ENCODE measurements around the gene MFSD6. TPM values are rescaled to one million over a fixed set of nuclear protein-coding genes. Genes with fewer than 3 reads are reported as not detected.

MFSD6 gene
- total and polyA plus RNA-seq, 2 of the 8 experiments (the other 6 are each of a cell fraction or from before 2014, with no cell fraction given) = 1.8 to 5.1 TPM

- no peak overlapping the region for H2BK12ac ChIP-seq (ENCODE audit: low read depth, low read length)
- H3K4me2 ChIP-seq (ENCODE audit: insufficient read depth in 1 of 2, low read depth in 2 of 2, low read length in 2 of 2) = no peak overlapping the region
- H2BK20ac ChIP-seq (ENCODE audit: low read length) = no peak overlapping the region
- 0 out of 2 replicates have a peak, but pooled peaks cover 2% of the 10 kb centered on the region for H3K79me1 ChIP-seq (ENCODE audit: low read depth, low read length)
- H4K20me1 ChIP-seq (replicated peaks in 1 of 2; ENCODE audit: control insufficient read depth in 1 of 2, insufficient read depth in 2 of 2, low read length in 2 of 2) = no peaks in the 10 kb centered on the region
- no peak overlapping the region for H2AK5ac ChIP-seq (ENCODE audit: low read depth, low read length)
- H3K27me3 ChIP-seq (replicated peaks in 1 of 4; ENCODE audit: control insufficient read depth in 3 of 4, extremely low read depth in 1 of 4, insufficient read depth in 3 of 4, low read length in 3 of 4) = no peaks in the 10 kb centered on the region
- H3K9ac ChIP-seq (replicated peaks in 1 of 4; ENCODE audit: extremely low read depth in 1 of 4, low read depth in 3 of 4, low read length in 3 of 4) = no peak overlapping the region
- ChIA-PET POLR2A (ENCODE audit: partially characterized antibody) (no interaction called here), CTCF (ENCODE audit: partially characterized antibody) (interaction anchor here (0.5 kb wide), 1 partner anchor 13 kb away, joined by 4 read pairs; no protein-coding TSS in a partner anchor)
- H3K4ac ChIP-seq (replicated peaks; ENCODE audit: insufficient read length, low read depth, low read length) = no peak overlapping the region
- no peak overlapping the region for H3K27ac ChIP-seq (ENCODE audit: low read depth, low read length)
- H3K14ac ChIP-seq (ENCODE audit: insufficient read length) = no peak overlapping the region
- H2BK5ac ChIP-seq (ENCODE audit: low read depth, low read length) = no peak overlapping the region
- H4K91ac ChIP-seq (replicated peaks; ENCODE audit: insufficient read length, low read length) = no peak overlapping the region
- no peak overlapping the region for H2BK120ac ChIP-seq (replicated peaks; ENCODE audit: low read depth, low read length)
- 91% methylated on average over 6 of the region's 6 CpGs; no CpG with 5 or more reads in 1 of the 2 experiments for WGBS, 2 experiments (ENCODE audit: extremely low coverage in 1 of 2, insufficient coverage in 1 of 2, insufficient read length in 1 of 2, insufficient replicate concordance in 2 of 2, low coverage in 1 of 2, low lambda C conversion rate in 2 of 2, missing lambda C conversion rate in 1 of 2)
- no peak overlapping the region for H3K23ac ChIP-seq (ENCODE audit: insufficient read length)
- no peaks in the 10 kb centered on the region for H3K79me2 ChIP-seq (ENCODE audit: control insufficient read depth in 1 of 2, insufficient read depth in 2 of 2, low read length in 2 of 2)
- no peaks in the 10 kb centered on the region for H3K23me2 ChIP-seq (ENCODE audit: low read depth, low read length)
- no peak overlapping the region for H3K56ac ChIP-seq (replicated peaks; ENCODE audit: insufficient read length, low read depth, low read length)
- peaks cover 3 to 13% (median 6%) of the 10 kb centered on the region in 4 experiments; a peak in 4 of 7 replicates for H3K4me1 ChIP-seq (replicated peaks in 1 of 4; ENCODE audit: control insufficient read depth in 3 of 4, insufficient read depth in 4 of 4, low read length in 3 of 4)
- H4K8ac ChIP-seq (ENCODE audit: extremely low read depth, insufficient read depth, low read length) = no peak overlapping the region
- no peak overlapping the region for H4K5ac ChIP-seq (ENCODE audit: insufficient read length, low read depth, low read length)
- peaks cover 0 to 3% (median 0%) of the 10 kb centered on the region in 4 experiments; a peak in 2 of 8 replicates for H3K36me3 ChIP-seq (ENCODE audit: control insufficient read depth in 2 of 4, insufficient read depth in 4 of 4, low read length in 3 of 4)
- peaks cover 7 to 22% of the 10 kb centered on the region in 2 experiments; a peak in 3 of 4 replicates for H3K9me3 ChIP-seq (ENCODE audit: insufficient read depth in 2 of 2, low read depth in 1 of 2, low read length in 1 of 2)
- no peak overlapping the region for H2AFZ ChIP-seq (ENCODE audit: low read length)
- no peak overlapping the region for H2BK15ac ChIP-seq (ENCODE audit: low read length)
- H3K4me3 ChIP-seq (ENCODE audit: extremely low read depth in 1 of 4, insufficient read depth in 2 of 4, low read depth in 3 of 4, low read length in 4 of 4) = no peak overlapping the region
- H3K18ac ChIP-seq (ENCODE audit: extremely low read depth, low read length) = no peak overlapping the region
- no peak for DNase-seq (ENCODE audit: low read depth in 1 of 2, low spot score in 2 of 2)
- no peak for FAIRE-seq
- no peak for TF ChIP-seq RFX5 (IDR thresholded peaks at IDR 0.05; ENCODE audit: borderline replicate concordance, low read depth, low read length)
- TF ChIP-seq SIX5 (IDR thresholded peaks at IDR 0.05; ENCODE audit: low read depth, low read length) = no peak
- no peak for TF ChIP-seq EP300 (IDR thresholded peaks at IDR 0.05; ENCODE audit: borderline replicate concordance in 1 of 2, low read depth in 2 of 2, low read length in 2 of 2)
- no peak for TF ChIP-seq TBP (IDR thresholded peaks at IDR 0.05; ENCODE audit: low read depth, low read length)
- no peak for TF ChIP-seq PHF8 (conservative IDR thresholded peaks at IDR 0.05; ENCODE audit: low read depth, low read length)
- no peak for TF ChIP-seq NRF1 (IDR thresholded peaks at IDR 0.05; ENCODE audit: low read depth, low read length)
- no peak for TF ChIP-seq RBBP5 (IDR thresholded peaks at IDR 0.05; ENCODE audit: borderline replicate concordance, low read depth, low read length)
- TF ChIP-seq ZNF274 (IDR thresholded peaks at IDR 0.05; ENCODE audit: borderline replicate concordance, extremely low read depth, low read length) = no peak
- no peak for TF ChIP-seq KDM1A (IDR thresholded peaks at IDR 0.05; ENCODE audit: borderline replicate concordance, low read length)
- TF ChIP-seq CTBP2 (IDR thresholded peaks at IDR 0.05; ENCODE audit: borderline replicate concordance, insufficient read depth, insufficient read length, low read length) = no peak
- no peak for TF ChIP-seq GABPA (IDR thresholded peaks at IDR 0.05; ENCODE audit: borderline replicate concordance, insufficient read depth, low read length)
- no peak for TF ChIP-seq NANOG (IDR thresholded peaks at IDR 0.05; ENCODE audit: insufficient read depth, low read depth, low read length, poor library complexity, severe bottlenecking)
- no peak for TF ChIP-seq RAD21 (IDR thresholded peaks at IDR 0.05 in 1 of 2, conservative IDR thresholded peaks at IDR 0.05 in 1 of 2; ENCODE audit: low read depth in 2 of 2, low read length in 2 of 2)
Observed at GRCh38 chr2:190540048-190540447, 131.9 kb downstream of the MFSD6 start.
